GM21390 (cell line): Measurements from ENCODE around the gene PTGIS.
"Not testable (repeated sequence)": the region's sequence is repeated elsewhere in the genome, so short reads cannot be mapped to it uniquely, and the experiment has no call there.

Experiments used
- ATAC-seq: cut with Tn5 transposase; IDR thresholded peaks from one replicate; pipeline ENCODE4 v1.9.1; 2021; ENCODE audit not compliant: unreplicated experiment

The PTGIS gene

GRCh38 chr20:49579874-49580812 lies 12.2 kb upstream of the PTGIS start:
- ATAC-seq, result no peak

GRCh38 chr20:49579195-49579594 lies 11.3 kb upstream of the PTGIS start:
- ATAC-seq, result no peak

GRCh38 chr20:49578436-49578835 lies 10.5 kb upstream of the PTGIS start:
- no peak for ATAC-seq

- ATAC-seq, result no peak
Measured at GRCh38 chr20:49575551-49576060, 7.7 kb upstream of the PTGIS start.

GRCh38 chr20:49573900-49574416 lies 6.0 kb upstream of the PTGIS start:
- ATAC-seq, result no peak

GRCh38 chr20:49572857-49573256 lies 4.9 kb upstream of the PTGIS start:
- ATAC-seq, result no peak

GRCh38 chr20:49571553-49571835 lies 3.6 kb upstream of the PTGIS start:
- ATAC-seq, result no peak

GRCh38 chr20:49570828-49571552 lies 3.1 kb upstream of the PTGIS start:
- no peak for ATAC-seq

GRCh38 chr20:49570161-49570827 lies 2.4 kb upstream of the PTGIS start:
- ATAC-seq, result no peak

- no peak for ATAC-seq
Measured at GRCh38 chr20:49569411-49570115, 1.6 kb upstream of the PTGIS start.

- no peak for ATAC-seq
Measured at GRCh38 chr20:49568278-49569151, 578 bp upstream of the PTGIS start.

- ATAC-seq, result no peak
Measured at GRCh38 chr20:49566401-49567364, 1.3 kb downstream of the PTGIS start.

- not testable (repeated sequence) for ATAC-seq
Measured at GRCh38 chr20:49564991-49565390, 2.9 kb downstream of the PTGIS start.

- ATAC-seq, result no peak
Measured at GRCh38 chr20:49563015-49563980, 4.6 kb downstream of the PTGIS start.

GRCh38 chr20:49562311-49563014 lies 5.5 kb downstream of the PTGIS start:
- ATAC-seq, result no peak

GRCh38 chr20:49561806-49562205 lies 6.1 kb downstream of the PTGIS start:
- ATAC-seq, result no peak

GRCh38 chr20:49561256-49561655 lies 6.7 kb downstream of the PTGIS start:
- ATAC-seq, result no peak
